NCI-H2227 (cell line): ENCODE results near the gene RTN3.

Experiments
- DNase-seq: peaks from one replicate; lab custom pipeline; 2025; ENCODE audit not compliant: unreplicated experiment; lab: John Stamatoyannopoulos, UW

The RTN3 gene

GRCh38 chr11:63737718-63738117, 56.4 kb downstream of the RTN3 start:
- DNase-seq = no peak

- DNase-seq = peak; percentile 83
These were observed 57.5 kb downstream of the RTN3 start for GRCh38 chr11:63738720-63739360.

- no peak for DNase-seq
These were observed 64.2 kb downstream of the RTN3 start for GRCh38 chr11:63745304-63746170.

DNA sequence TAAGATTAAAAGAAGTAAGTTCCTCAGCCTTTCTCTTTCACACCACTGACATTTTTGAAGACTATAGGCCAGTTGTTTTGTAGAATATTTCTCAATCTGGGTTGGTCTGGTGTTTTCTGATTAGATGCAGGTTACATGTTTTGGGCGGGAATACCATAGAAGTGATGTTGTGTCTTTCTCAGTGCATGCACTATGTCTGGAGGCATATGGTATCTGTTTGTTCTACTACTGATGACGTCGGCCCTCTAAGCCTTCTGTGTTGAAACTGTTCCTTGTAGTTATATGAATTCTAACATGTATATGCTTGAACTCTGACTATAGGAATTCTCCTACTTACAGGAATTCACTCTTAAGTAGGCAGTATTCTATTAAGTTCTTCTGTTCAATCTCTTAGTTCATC, 65.7 kb downstream of the RTN3 start:
- no peak for DNase-seq

DNA sequence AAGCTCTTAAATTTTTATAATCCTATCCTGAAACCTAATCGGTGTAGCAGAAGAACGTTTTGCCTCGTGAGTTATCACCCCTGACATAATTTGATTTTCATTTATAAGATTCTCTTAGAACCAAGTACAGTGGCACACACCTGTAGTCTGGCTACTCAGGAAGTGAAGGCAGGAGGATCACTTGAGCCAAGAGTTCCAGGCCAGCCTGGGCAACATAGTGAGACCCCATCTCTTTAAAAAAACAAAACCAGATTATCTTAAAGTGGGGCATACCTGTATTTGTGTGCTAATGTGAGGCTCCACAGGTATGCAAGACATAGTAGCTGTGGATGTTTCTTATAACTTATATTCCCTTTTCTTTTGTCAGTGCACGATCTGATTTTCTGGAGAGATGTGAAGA, 68.3 kb downstream of the RTN3 start:
- no peak for DNase-seq

- no peak for DNase-seq
These were observed 75.8 kb downstream of the RTN3 start for GRCh38 chr11:63756919-63757761.

DNA sequence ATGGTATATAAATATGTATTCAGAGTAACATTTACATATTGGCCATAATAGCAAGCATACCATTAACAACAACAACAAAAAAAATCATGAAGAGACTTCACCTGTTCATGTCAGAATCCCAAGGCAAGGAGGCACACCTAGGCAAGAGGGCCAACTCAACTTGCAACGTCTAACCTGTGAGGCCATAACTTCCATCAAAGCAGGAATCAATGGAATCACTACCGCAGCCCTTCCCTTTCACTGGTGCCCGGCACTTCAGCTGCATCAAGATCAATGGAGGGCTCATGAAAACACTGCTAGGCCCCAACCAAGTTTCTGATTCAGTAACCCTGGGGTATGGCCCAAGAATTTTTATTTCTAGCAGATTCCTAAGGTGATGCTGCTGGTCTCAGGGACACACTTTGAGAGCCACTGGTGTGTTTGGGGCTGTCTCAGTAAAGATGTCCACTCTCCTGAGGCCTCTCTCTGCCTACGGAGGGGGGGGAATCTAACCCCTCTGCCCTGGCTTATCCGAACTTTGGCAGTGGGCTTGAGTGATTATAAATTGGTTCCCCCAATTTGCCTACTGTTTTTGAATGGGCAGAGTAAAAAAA, 79.3 kb downstream of the RTN3 start:
- no peak for DNase-seq

DNA sequence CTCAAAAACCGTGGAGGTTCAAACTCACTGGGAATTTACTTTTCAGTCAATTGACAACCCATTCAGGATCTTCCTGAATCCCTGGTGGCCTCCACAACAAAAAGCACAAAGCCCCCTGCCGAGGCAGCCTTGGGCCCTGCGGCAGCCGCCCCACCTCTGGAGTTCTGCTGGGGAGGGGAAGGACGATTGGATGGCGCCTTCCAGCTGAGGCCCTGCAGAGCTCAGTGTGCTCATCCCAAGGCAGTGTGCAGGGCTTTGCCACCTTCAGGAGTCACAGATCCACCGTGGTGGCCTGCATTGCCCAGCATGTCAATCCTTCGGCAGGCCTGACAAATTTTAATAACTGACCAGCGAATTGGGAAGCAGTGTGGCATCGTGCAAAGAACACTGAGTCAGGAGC, 79.9 kb downstream of the RTN3 start:
- peak; percentile 46 for DNase-seq

DNA sequence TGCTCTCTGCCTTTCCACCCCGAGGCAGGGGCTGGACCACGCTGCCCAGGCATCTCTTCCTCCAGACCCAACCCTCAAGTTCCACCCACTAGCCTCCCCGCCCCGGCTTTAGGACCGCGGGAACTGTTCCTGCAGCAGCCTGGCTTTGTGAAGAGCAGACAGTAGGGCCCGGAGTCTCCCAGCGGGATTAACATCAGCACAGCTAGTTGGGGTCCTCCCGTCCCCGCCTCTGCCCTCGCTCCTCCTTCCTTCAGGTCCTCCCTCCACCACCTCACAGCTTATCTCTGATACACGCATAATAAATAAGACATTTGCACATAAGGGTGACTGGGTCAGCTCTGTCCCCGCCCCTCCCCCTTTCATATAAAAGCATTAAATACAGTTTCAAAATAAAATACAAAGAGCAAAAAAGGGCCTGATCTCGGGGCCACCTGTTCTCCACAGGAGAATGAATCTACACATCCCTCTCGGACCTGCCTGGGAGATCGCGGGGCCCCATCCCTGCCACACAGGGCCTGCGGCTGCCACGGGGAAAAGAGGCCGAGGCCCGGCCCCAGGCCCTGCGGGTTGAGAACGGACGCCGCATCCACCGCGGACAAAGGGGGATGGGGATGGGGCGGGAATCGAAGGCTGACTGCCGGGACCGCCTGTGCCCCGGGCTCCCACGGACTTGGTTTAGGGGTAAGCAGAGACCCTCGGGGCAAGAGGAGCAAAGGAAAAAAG, 80.8 kb downstream of the RTN3 start:
- peak; percentile 87 for DNase-seq

DNA sequence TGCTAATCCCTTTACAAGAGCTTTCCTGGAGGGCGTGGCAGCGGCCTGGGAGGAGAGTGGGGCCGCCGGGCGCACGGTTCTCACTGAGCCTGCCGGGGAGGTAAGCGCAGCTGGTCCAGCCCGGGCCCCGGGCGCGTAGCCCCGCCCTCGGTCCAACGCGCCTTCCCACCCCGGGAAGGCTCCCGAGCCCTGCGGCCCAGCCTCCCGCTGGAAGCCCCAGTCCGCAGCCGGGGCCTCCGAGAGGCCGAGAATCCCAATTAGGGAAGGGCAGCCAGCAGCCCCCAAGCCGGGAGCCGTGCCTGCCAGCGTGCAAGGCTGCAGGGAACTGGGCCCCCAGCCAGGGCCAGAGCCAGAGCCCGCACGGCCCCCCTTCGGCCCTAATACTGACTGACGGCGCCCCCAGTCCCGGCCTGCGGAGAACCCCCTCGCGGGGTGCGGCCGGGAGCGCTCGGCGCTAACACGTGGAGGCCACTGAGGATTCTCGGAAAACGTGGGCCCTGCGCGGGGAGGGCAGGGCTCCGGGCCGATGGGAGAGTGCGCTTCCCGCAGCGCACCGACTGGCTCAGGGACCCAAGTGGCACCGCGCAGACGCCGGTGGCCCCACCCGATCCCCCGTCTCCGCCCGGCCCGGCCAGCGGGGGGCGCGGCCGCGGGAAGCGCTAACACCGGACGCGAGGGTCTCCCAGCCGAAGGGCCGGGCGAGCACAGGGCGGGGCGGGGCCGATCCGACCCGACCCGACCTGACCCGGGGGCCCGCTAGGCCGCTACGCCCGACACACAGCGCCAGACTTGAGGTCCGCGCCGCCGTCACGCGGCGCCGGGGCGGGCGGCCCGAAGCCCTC, 81.6 kb downstream of the RTN3 start:
- DNase-seq = peak; percentile 81

DNA sequence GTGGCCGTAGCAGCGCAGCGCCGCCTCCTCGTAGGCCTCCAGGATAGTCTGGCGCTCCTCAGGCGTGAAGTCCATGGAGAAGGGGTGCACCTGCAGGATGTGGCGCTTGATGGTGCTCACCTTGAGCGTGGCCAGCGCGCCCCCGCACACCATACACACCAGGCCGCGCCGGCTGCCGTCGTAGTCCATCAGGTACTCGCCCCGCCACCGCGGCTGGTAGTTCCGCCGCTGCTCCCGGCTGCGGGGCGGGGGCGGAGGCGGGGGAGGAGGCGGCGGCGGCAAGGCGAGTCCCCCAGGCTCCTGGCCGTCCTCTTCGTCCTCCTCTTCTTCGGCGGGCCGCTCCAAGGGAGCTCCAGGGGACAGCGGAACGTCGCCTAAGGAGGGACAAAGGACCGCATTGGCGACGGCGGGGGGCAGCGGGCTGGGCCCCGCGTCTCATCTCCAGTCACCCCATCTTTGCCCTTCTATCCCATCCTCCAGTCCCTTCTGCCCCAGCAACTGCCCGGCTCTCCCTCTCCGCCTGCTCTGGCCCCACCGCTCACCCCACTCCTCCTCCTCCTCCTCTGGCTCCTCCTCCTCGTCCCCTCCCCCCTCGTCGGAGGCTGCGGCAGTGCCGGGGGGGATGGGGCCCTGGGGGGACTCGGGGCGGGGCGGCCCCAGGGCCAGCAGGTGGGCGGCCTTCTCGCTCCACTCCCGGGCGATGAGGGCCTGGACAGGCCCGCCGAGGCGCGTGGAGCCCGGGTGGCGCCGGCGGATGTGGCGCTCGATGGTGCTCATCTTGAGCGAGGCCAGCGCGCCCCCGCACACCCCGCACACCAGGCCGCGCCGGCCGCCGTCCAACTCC, 82.4 kb downstream of the RTN3 start:
- DNase-seq = no peak

- no peak for DNase-seq
These were observed 83.0 kb downstream of the RTN3 start for GRCh38 chr11:63764340-63764678.

GRCh38 chr11:63764679-63765647, 83.7 kb downstream of the RTN3 start:
- no peak for DNase-seq

- no peak for DNase-seq
These were observed 84.5 kb downstream of the RTN3 start for GRCh38 chr11:63765688-63766241.

DNA sequence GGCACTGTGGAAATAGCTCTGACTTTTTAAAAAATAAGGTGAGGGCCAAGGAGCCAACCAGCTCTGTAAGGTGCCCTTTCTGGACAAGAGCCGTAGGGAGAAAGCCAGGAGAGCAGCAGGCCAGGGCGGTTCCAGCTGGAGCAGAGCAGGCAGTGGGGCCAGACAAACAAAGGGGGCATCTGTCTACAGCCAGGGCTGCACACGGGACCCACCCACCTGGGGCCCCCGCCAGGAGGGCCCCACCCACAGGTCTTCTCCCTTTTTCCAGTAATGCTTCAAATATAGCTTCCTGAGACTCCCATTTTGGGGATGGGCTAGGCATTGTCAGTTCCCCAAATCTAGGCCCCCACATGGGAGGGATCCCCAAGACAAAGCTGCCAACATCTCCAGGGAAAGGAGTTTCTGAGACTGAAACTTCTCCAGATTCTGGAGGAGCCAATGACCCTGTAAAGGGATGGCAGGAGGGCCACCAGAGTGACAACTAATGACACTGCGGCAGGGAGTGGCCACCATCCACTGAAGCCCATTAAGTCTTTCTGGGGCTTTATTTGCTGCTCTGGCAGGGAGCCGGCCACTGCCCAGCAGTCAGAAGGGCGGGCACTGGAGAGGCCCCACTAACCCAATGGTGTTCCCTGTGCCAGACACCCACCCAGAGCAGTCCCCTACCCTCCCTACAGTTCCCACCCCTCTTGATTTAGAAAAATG, 85.4 kb downstream of the RTN3 start:
- no peak for DNase-seq

DNA sequence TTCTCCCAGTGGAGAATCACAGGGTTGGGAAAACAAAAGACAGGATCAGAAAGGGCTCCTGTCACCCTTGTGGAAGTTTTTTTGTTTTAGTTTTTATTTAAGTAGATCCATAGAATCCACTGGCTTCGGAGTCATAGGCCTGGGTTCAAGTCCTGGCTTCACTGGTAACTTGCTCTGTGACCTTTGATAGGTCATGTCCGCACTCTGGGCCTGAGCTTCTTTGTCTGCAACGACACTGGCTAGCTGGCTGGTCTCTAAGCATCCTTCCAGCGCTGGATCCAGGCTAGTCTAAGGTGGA, 85.9 kb downstream of the RTN3 start:
- no peak for DNase-seq
